H1 (cell line): ENCODE data around the gene TOM1. TPM values are rescaled to one million over a fixed set of nuclear protein-coding genes. Genes with fewer than 3 reads are reported as not detected.

ENCODE experiments used
- CTCF ChIA-PET: fragments of 300-600 bp; sonication (Branson Sonifier 250); formaldehyde crosslinking; loops from one replicate; lab custom pipeline; 2021; ENCODE audit not compliant: partially characterized antibody; lab: Charles Lee
- POLR2A ChIA-PET: fragments of 300-600 bp; sonication (Branson Sonifier 250); formaldehyde crosslinking; loops from one replicate; lab custom pipeline; 2021; ENCODE audit warnings: inconsistent platforms; ENCODE audit not compliant: partially characterized antibody; lab: Charles Lee
- DNase-seq, 2 experiments: peaks; one replicate each; pipeline versions ENCODE4 v3.0.0 to v3.0.0-alpha.2; 2010 to 2022; ENCODE audit warnings: low spot score in 2 of 2, low read depth in 1 of 2, mixed read lengths in 1 of 2
- FAIRE-seq: peaks from 2 replicates; lab custom pipeline; 2011; peaks lifted over from hg19 to GRCh38; lab: Jason Lieb, UNC
- H2AFZ ChIP-seq: 2 replicates; pipeline ENCODE4 v1.8.1; 2012; ENCODE audit warnings: low read length, inconsistent platforms
- H2AK5ac ChIP-seq: 2 replicates; pipeline ENCODE4 v1.6.1; 2013; ENCODE audit warnings: low read depth, low read length
- H2BK120ac ChIP-seq: replicated peaks from 2 replicates; pipeline ENCODE3; 2013; ENCODE audit warnings: low read depth, low read length, inconsistent platforms
- H2BK12ac ChIP-seq: 2 replicates; pipeline ENCODE4 v1.6.1; 2013; ENCODE audit warnings: low read depth, low read length
- H2BK15ac ChIP-seq: 2 replicates; pipeline ENCODE4 v1.6.1; 2013; ENCODE audit warnings: low read length
- H2BK20ac ChIP-seq: 2 replicates; pipeline ENCODE4 v1.6.1; 2013; ENCODE audit warnings: low read length
- H2BK5ac ChIP-seq: 2 replicates; pipeline ENCODE4 v1.6.1; 2013; ENCODE audit warnings: low read depth, low read length
- H3K14ac ChIP-seq: 2 replicates; pipeline ENCODE4 v1.6.1; 2013; ENCODE audit warnings: inconsistent platforms; ENCODE audit not compliant: insufficient read length
- H3K18ac ChIP-seq: 2 replicates; pipeline ENCODE4 v1.6.1; 2013; ENCODE audit warnings: low read length; ENCODE audit errors: extremely low read depth
- H3K23ac ChIP-seq: 2 replicates; pipeline ENCODE4 v1.6.1; 2013; ENCODE audit warnings: inconsistent platforms; ENCODE audit not compliant: insufficient read length
- H3K23me2 ChIP-seq: 2 replicates; pipeline ENCODE4 v1.6.1; 2013; ENCODE audit warnings: low read depth, low read length
- H3K27ac ChIP-seq: 2 replicates; pipeline ENCODE4 v1.6.1; 2011; ENCODE audit warnings: low read depth, low read length, inconsistent platforms
- H3K27me3 ChIP-seq, 4 experiments: replicated peaks in 1 of 4; 1 replicate in 1 of 4; 2 replicates in 3 of 4; pipeline versions ENCODE4 v1.6.1 to v1.8.1; 2011 to 2013; ENCODE audit warnings: low read length in 3 of 4, mild to moderate bottlenecking in 3 of 4, inconsistent platforms in 2 of 4, mixed read lengths in 2 of 4, moderate library complexity in 1 of 4; ENCODE audit not compliant: control insufficient read depth in 3 of 4, insufficient read depth in 3 of 4; ENCODE audit errors: extremely low read depth in 1 of 4
- H3K36me3 ChIP-seq, 4 experiments: 2 replicates each; pipeline versions ENCODE4 v1.6.1 to v1.8.1; 2011 to 2013; ENCODE audit warnings: mild to moderate bottlenecking in 4 of 4, low read length in 3 of 4, moderate library complexity in 2 of 4, control low read depth in 1 of 4, inconsistent platforms in 1 of 4; ENCODE audit not compliant: insufficient read depth in 4 of 4, control insufficient read depth in 2 of 4
- H3K4ac ChIP-seq: replicated peaks from 2 replicates; pipeline ENCODE3; 2013; ENCODE audit warnings: low read length, low read depth, mixed read lengths, inconsistent platforms; ENCODE audit not compliant: insufficient read length
- H3K4me1 ChIP-seq, 4 experiments: replicated peaks in 1 of 4; 1 replicate in 1 of 4; 2 replicates in 3 of 4; pipeline versions ENCODE4 v1.6.1 to v1.8.1; 2011 to 2013; ENCODE audit warnings: low read length in 3 of 4, inconsistent platforms in 2 of 4, mixed read lengths in 1 of 4; ENCODE audit not compliant: insufficient read depth in 4 of 4, control insufficient read depth in 3 of 4
- H3K4me2 ChIP-seq, 2 experiments: 2 replicates each; pipeline versions ENCODE4 v1.6.1 to v1.8.1; 2011 to 2013; ENCODE audit warnings: low read depth in 2 of 2, low read length in 2 of 2, control low read depth in 1 of 2, inconsistent platforms in 1 of 2, mild to moderate bottlenecking in 1 of 2; ENCODE audit not compliant: insufficient read depth in 1 of 2
- H3K4me3 ChIP-seq, 4 experiments: fragments of 200-600, 300-600 bp in 1 of 4; sonication (generic), shearing (Covaris generic), sonication (Bioruptor Twin) in 1 of 4; 2 replicates each; pipeline versions ENCODE4 v1.5.1 to v1.8.1; 2011 to 2016; ENCODE audit warnings: low read length in 4 of 4, low read depth in 3 of 4, control low read depth in 2 of 4, inconsistent platforms in 2 of 4, mild to moderate bottlenecking in 2 of 4, mixed read lengths in 1 of 4, moderate library complexity in 1 of 4; ENCODE audit not compliant: insufficient read depth in 2 of 4; ENCODE audit errors: extremely low read depth in 1 of 4
- H3K56ac ChIP-seq: replicated peaks from 2 replicates; pipeline ENCODE3; 2013; ENCODE audit warnings: low read depth, mild to moderate bottlenecking, mixed read lengths, low read length, inconsistent platforms; ENCODE audit not compliant: insufficient read length
- H3K79me1 ChIP-seq: 2 replicates; pipeline ENCODE4 v1.6.1; 2013; ENCODE audit warnings: low read depth, low read length, control low read depth
- H3K79me2 ChIP-seq, 2 experiments: 2 replicates each; pipeline versions ENCODE4 v1.6.1 to v1.8.1; 2012 to 2013; ENCODE audit warnings: low read length in 2 of 2, mild to moderate bottlenecking in 2 of 2, inconsistent platforms in 1 of 2; ENCODE audit not compliant: insufficient read depth in 2 of 2, control insufficient read depth in 1 of 2
- H3K9ac ChIP-seq, 4 experiments: replicated peaks in 1 of 4; 1 replicate in 1 of 4; 2 replicates in 3 of 4; pipeline versions ENCODE4 v1.6.1 to v1.8.1; 2011 to 2013; ENCODE audit warnings: low read depth in 3 of 4, low read length in 3 of 4, control low read depth in 2 of 4, mild to moderate bottlenecking in 2 of 4, moderate library complexity in 2 of 4, inconsistent platforms in 1 of 4; ENCODE audit errors: extremely low read depth in 1 of 4
- H3K9me3 ChIP-seq, 2 experiments: 2 replicates each; pipeline versions ENCODE4 v1.6.1 to v1.8.1; 2012 to 2013; ENCODE audit warnings: mild to moderate bottlenecking in 2 of 2, moderate library complexity in 2 of 2, control low read depth in 1 of 2, inconsistent platforms in 1 of 2, low read depth in 1 of 2, low read length in 1 of 2, mixed read lengths in 1 of 2; ENCODE audit not compliant: insufficient read depth in 2 of 2
- H4K20me1 ChIP-seq, 2 experiments: replicated peaks in 1 of 2; 2 replicates each; pipeline versions ENCODE3 to v1.8.1; 2011 to 2013; ENCODE audit warnings: inconsistent platforms in 2 of 2, low read length in 2 of 2, mild to moderate bottlenecking in 1 of 2; ENCODE audit not compliant: insufficient read depth in 2 of 2, control insufficient read depth in 1 of 2
- H4K5ac ChIP-seq: 2 replicates; pipeline ENCODE4 v1.6.1; 2013; ENCODE audit warnings: low read length, low read depth, mixed read lengths, inconsistent platforms; ENCODE audit not compliant: insufficient read length
- H4K8ac ChIP-seq: 2 replicates; pipeline ENCODE4 v1.8.0; 2013; ENCODE audit warnings: mild to moderate bottlenecking, moderate library complexity, low read length, inconsistent platforms; ENCODE audit not compliant: insufficient read depth; ENCODE audit errors: extremely low read depth
- H4K91ac ChIP-seq: replicated peaks from 2 replicates; pipeline ENCODE3; 2013; ENCODE audit warnings: low read length, mixed read lengths, inconsistent platforms; ENCODE audit not compliant: insufficient read length
- CTCF ChIP-seq, 3 experiments: IDR thresholded peaks; 1 replicate in 2 of 3; 2 replicates in 1 of 3; pipeline versions ENCODE4 v1.5.1 to v1.6.1; 2011; ENCODE audit warnings: low read length in 3 of 3, mild to moderate bottlenecking in 3 of 3, inconsistent platforms in 2 of 3, low read depth in 1 of 3, moderate library complexity in 1 of 3; ENCODE audit not compliant: insufficient read depth in 1 of 3; ENCODE audit errors: control extremely low read depth in 1 of 3
- EZH2 ChIP-seq: fragments of 200-600 bp; sonication (generic); IDR thresholded peaks from 2 replicates; pipeline ENCODE4 v1.7.1; 2012; ENCODE audit warnings: low read depth, mild to moderate bottlenecking, moderate library complexity, low read length, inconsistent platforms; ENCODE audit not compliant: severe bottlenecking
- HDAC2 ChIP-seq, 2 experiments: fragments of 300-600 bp in 1 of 2; sonication (generic) in 1 of 2; IDR thresholded peaks; 2 replicates each; pipeline ENCODE4 v1.6.1; 2011 to 2012; ENCODE audit warnings: low read depth in 2 of 2, low read length in 2 of 2, mild to moderate bottlenecking in 2 of 2, moderate library complexity in 2 of 2, borderline replicate concordance in 1 of 2, inconsistent platforms in 1 of 2
- HDAC6 ChIP-seq: IDR thresholded peaks from one replicate; pipeline ENCODE4 v1.7.1; 2012; ENCODE audit warnings: low read depth, mild to moderate bottlenecking, inconsistent platforms, low read length, moderate library complexity
- POLR2A ChIP-seq, 2 experiments: IDR thresholded peaks; 1 replicate in 1 of 2; 2 replicates in 1 of 2; pipeline ENCODE4 v1.6.1; 2011; ENCODE audit warnings: low read depth in 2 of 2, low read length in 2 of 2, mild to moderate bottlenecking in 2 of 2; ENCODE audit errors: control extremely low read depth in 1 of 2
- SRF ChIP-seq: IDR thresholded peaks from 2 replicates; pipeline ENCODE4 v1.6.1; 2011; ENCODE audit warnings: mild to moderate bottlenecking, low read depth, low read length, moderate library complexity
- TEAD4 ChIP-seq: IDR thresholded peaks from 2 replicates; pipeline ENCODE4 v1.6.1; 2012; ENCODE audit warnings: low read depth, low read length, inconsistent platforms, mixed read lengths
- WGBS, 2 experiments: shearing (Covaris generic) in 1 of 2; methylation state at CpG; one replicate each; pipeline versions ENCODE4 v1.1.6 to v1.1.7; 2013 to 2015; ENCODE audit warnings: low lambda C conversion rate in 2 of 2, mixed read lengths in 2 of 2, inconsistent platforms in 1 of 2, low coverage in 1 of 2, missing lambda C conversion rate in 1 of 2; ENCODE audit not compliant: insufficient replicate concordance in 2 of 2, insufficient coverage in 1 of 2, insufficient read length in 1 of 2; ENCODE audit errors: extremely low coverage in 1 of 2, missing lambda C conversion rate in 1 of 2; 5-methylcytosine and 5-hydroxymethylcytosine counted together
- polyA plus RNA-seq, 7 experiments: library from polyadenylated mRNA; depleted of rRNA in 3 of 7; stranded (reverse) in 5 of 7; unstranded in 2 of 7; fragments of >200 nt in 5 of 7; fragments of 200-250 nt in 2 of 7; gene quantifications; 1 replicate in 5 of 7; 2 replicates in 1 of 7; 4 replicates in 1 of 7; pipeline versions ENCODE4 v1.2.1 to v1.2.3, GENCODE V29; 2011 to 2013; ENCODE audit warnings: missing spikeins in 2 of 7, mixed read lengths in 2 of 7
- total RNA-seq: library from RNA; stranded (reverse); fragmentation: NEBNext Ultra II Directional; extraction: Animal tissue kit (Norgen Biotek cat#: 25700); gene quantifications from 2 replicates; pipeline ENCODE4 v1.2.1, GENCODE V29; 2021
- TF ChIP-seq, protein P1 (sequence below): IDR thresholded peaks from 2 replicates; pipeline ENCODE4 v1.6.1; 2012; ENCODE audit warnings: low read length, inconsistent platforms

Gene TOM1
- total and polyA plus RNA-seq, 2 of the 8 experiments (the other 6 are each of a cell fraction or from before 2014, with no cell fraction given) = 25.1 to 39.2 TPM

GRCh38 chr22:35337932-35338331, 38.2 kb downstream of the TOM1 start:
- Histone ChIP-seq H3K27me3 (no peaks in the 10 kb centered on the region), H2AK5ac (no peak overlapping the region), H4K20me1 (peaks cover 0 to 6% of the 10 kb centered on the region in 2 experiments), H2BK20ac (no peak overlapping the region), H3K79me2 (no peaks in the 10 kb centered on the region), H3K4ac (no peak overlapping the region), H3K9ac (no peak overlapping the region), H3K79me1 (no peaks in the 10 kb centered on the region), H2AFZ (no peak overlapping the region), H3K4me2 (no peak overlapping the region), H4K8ac (no peak overlapping the region), H4K91ac (no peak overlapping the region), H2BK5ac (peak overlapping the region; percentile 32; the same call in 1 of the 2 replicates), H3K18ac (no peak overlapping the region), H2BK12ac (no peak overlapping the region), H3K56ac (no peak overlapping the region), H3K4me1 (no peaks in the 10 kb centered on the region; a peak in 3 of 7 replicates), H3K4me3 (no peak overlapping the region), H3K9me3 (no peaks in the 10 kb centered on the region), H3K23me2 (peaks cover 5% of the 10 kb centered on the region; the same call in 1 of the 2 replicates), H3K27ac (no peak overlapping the region), H3K23ac (no peak overlapping the region), H3K36me3 (peaks cover 0 to 6% (median 3%) of the 10 kb centered on the region in 4 experiments; a peak in 4 of 8 replicates), H4K5ac (no peak overlapping the region), H2BK15ac (no peak overlapping the region), H3K14ac (no peak overlapping the region), H2BK120ac (no peak overlapping the region)
- WGBS, 2 experiments = 76% methylated on average over 4 of the region's 4 CpGs; no CpG with 5 or more reads in 1 of the 2 experiments
- no peak for DNase-seq
- CTCF ChIA-PET = interaction anchor here (0.9 to 2.3 kb wide), 3 partner anchors 13 to 81 kb away, joined by 3 to 19 read pairs (median 3); no protein-coding TSS in a partner anchor
- no peak for FAIRE-seq
- POLR2A ChIA-PET = interaction anchor here (1.1 kb wide), 1 partner anchor 11 kb away, joined by 4 read pairs; no protein-coding TSS in a partner anchor
- peak; percentile 18 to 41 (median 25) for TF ChIP-seq CTCF (IDR thresholded peaks at IDR 0.05; ENCODE audit: control extremely low read depth in 1 of 3, insufficient read depth in 1 of 3, low read depth in 1 of 3, low read length in 3 of 3)
- TF ChIP-seq, protein P1, sequence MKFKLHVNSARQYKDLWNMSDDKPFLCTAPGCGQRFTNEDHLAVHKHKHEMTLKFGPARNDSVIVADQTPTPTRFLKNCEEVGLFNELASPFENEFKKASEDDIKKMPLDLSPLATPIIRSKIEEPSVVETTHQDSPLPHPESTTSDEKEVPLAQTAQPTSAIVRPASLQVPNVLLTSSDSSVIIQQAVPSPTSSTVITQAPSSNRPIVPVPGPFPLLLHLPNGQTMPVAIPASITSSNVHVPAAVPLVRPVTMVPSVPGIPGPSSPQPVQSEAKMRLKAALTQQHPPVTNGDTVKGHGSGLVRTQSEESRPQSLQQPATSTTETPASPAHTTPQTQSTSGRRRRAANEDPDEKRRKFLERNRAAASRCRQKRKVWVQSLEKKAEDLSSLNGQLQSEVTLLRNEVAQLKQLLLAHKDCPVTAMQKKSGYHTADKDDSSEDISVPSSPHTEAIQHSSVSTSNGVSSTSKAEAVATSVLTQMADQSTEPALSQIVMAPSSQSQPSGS = no peak
- TF ChIP-seq EZH2 = no peak
- TF ChIP-seq HDAC2 (IDR thresholded peaks at IDR 0.05; ENCODE audit: borderline replicate concordance in 1 of 2, low read depth in 2 of 2, low read length in 2 of 2) = no peak
- no peak for TF ChIP-seq TEAD4
- TF ChIP-seq HDAC6 = no peak
- TF ChIP-seq POLR2A (IDR thresholded peaks at IDR 0.05; ENCODE audit: control extremely low read depth in 1 of 2, low read depth in 2 of 2, low read length in 2 of 2) = no peak
- TF ChIP-seq SRF = no peak
